H54 (cell line): ENCODE measurements around the gene PALLD.

Source experiments
- DNase-seq: peaks from one replicate; pipeline ENCODE4 v3.0.0; 2011; ENCODE audit warnings: low spot score, mixed read lengths; ENCODE audit not compliant: insufficient read length
- FAIRE-seq: peaks from 3 replicates; lab custom pipeline; 2011; peaks lifted over from hg19 to GRCh38; lab: Jason Lieb, UNC
- POLR2A ChIP-seq: IDR thresholded peaks from 2 replicates; pipeline ENCODE4 v1.6.1; 2011; ENCODE audit warnings: low read depth, mild to moderate bottlenecking, low read length

PALLD gene

GRCh38 chr4:168837922-168838321, 341.1 kb downstream of the PALLD start:
- TF ChIP-seq POLR2A = no peak
- FAIRE-seq (no peak), DNase-seq (no peak)

- no peak for DNase-seq
- TF ChIP-seq POLR2A = no peak
- no peak for FAIRE-seq
Measured at GRCh38 chr4:168839758-168840391, 343.0 kb downstream of the PALLD start.

DNA sequence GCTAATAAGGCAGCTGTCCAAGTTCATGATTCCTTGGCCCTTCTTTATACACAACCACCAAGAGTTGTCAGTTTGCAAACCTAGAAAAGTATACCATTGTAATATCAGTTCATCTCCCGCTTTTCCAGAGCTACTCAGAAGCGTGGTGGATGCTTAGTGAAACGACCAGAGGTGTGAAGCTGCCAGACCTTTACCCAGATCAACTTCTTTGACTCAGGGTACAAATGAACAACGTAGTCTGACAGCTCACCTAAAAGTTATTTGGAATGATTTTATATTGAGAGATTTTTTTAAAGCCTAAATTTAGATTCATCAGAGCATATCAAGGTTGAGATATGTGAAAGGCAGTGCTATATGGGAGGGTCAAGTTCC, 343.5 kb downstream of the PALLD start:
- TF ChIP-seq POLR2A = no peak
- FAIRE-seq = no peak
- no peak for DNase-seq

- no peak for TF ChIP-seq POLR2A
- no peak for DNase-seq
- FAIRE-seq = no peak
Measured at GRCh38 chr4:168841000-168841671, 344.3 kb downstream of the PALLD start.

GRCh38 chr4:168841672-168842019, 344.8 kb downstream of the PALLD start:
- no peak for TF ChIP-seq POLR2A
- no peak for FAIRE-seq
- DNase-seq = no peak

DNA sequence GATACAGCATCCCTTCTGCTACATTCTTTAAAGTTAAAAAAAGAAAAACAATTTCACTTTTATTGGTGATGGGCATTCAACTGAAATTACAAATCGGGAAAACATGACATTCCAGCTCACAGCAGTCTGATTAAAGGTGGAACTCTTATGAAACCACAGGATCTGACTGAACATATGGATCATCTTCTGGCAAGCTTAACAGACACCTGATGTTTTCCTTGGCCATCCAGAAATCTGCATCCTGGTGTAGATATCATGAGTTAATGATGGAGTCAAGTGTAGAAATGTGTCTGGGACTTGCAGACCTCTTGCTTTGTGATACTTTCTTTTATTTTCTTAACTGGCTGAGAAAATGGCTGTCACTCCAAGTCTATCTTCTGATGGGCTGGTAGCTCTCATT, 345.3 kb downstream of the PALLD start:
- FAIRE-seq = no peak
- TF ChIP-seq POLR2A = no peak
- no peak for DNase-seq

GRCh38 chr4:168843635-168844034, 346.8 kb downstream of the PALLD start:
- FAIRE-seq (no peak), DNase-seq (no peak)
- TF ChIP-seq POLR2A = no peak

DNA sequence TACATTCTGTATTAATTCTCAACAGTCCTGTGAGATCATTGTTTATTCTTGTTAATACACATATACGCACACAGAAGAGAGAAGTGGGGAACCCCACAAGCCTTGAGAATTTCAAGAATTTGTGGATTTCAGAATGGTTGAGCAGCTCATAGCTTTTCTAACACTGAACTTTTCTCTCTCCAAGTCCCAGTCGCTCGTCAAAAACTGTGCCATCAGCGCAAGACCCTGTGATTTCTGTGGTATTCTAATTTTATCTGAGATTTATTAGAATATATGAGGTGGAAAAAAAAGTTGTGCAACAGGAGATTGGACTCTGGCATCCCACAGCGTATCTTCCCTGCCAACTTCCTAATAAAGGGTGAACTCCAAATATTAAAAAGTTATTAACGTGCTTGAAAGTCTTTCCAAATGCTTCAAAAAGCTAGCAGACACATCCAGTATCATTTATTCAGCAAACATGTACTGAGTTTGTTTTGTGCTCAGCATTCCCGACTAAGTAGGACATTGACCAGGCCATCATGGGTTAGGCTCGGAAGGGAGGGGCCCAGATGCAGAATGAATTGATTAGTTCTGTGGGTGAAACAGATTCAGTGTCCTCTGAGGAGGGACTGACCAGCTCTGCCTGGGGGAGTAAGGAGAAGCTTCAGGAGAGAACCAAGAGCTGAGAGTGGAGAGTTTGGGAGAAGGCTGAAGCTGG, 347.6 kb downstream of the PALLD start:
- FAIRE-seq (no peak), DNase-seq (no peak)
- no peak for TF ChIP-seq POLR2A

DNA sequence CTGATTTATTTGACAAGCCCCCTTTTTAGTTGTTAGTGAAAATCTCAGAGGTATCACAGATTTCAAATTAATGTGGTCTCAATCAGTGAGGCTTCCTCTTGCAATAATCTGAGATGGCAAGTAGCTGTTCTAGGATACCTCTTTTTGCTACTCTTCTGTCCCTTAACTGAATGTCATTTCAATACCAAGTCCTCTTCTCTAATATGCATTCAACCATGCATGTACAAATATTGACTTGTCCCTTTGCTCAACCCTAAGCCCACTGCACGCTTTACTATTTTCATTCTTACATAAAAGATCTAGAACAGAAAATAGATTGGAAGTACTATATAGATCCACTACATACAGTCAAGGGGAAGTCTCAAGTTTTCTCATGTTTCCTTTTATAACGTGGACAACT, 349.0 kb downstream of the PALLD start:
- TF ChIP-seq POLR2A = no peak
- FAIRE-seq = no peak
- no peak for DNase-seq

DNA sequence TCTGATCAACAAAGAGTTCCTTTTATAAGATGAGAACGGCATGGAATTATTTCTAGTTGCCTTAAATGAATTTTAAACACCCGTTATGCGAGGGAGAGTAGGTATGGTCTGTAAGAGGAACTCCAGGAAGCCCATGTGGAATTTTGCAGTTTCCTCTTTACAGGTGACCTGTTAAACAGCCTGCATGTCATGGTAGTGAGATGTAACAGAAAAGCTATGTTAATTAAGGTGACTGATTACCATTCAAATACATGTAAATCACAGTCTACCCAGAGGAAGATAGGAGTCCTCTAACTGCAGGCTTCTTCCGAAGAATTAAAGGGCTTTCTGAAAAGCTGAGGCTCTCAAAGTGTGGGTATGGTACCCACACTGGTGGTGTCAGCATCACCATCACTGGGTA, 349.6 kb downstream of the PALLD start:
- no peak for FAIRE-seq
- TF ChIP-seq POLR2A = no peak
- DNase-seq = no peak

DNA sequence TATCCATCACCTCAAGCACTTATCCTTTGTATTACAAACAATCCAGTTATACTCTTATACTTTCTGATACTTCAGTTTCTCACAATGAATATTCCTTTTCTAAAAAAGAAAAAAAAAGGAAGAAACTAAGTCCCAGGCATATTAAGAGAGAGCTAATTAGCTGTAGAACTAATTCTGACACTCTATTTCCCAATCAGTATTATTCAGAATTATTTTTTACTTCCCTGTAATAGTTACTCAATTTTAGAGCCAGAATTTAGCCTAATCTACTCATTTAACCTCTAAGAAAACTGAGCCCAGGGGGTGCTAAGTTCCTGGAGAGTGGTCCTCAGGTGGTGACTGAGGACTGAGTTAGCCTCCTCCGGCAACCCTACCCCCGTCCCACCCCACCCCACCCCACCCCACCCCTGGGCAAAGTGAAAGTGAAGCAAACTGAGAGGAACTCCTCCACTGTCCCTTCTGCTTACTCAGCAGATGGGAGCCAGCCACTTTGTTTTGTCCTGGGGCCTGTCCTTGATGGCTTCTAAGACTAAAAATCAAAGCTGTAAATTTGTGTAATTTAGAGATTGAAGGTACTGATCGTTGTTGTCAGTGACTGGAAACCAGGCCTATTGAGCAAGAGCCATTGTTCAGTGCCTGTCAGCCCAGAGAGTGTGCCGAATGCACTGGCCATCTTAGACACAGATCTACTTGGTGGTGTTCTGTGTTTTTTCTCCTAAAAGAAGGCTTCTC, 351.1 kb downstream of the PALLD start:
- no peak for DNase-seq
- no peak for FAIRE-seq
- no peak for TF ChIP-seq POLR2A

DNA sequence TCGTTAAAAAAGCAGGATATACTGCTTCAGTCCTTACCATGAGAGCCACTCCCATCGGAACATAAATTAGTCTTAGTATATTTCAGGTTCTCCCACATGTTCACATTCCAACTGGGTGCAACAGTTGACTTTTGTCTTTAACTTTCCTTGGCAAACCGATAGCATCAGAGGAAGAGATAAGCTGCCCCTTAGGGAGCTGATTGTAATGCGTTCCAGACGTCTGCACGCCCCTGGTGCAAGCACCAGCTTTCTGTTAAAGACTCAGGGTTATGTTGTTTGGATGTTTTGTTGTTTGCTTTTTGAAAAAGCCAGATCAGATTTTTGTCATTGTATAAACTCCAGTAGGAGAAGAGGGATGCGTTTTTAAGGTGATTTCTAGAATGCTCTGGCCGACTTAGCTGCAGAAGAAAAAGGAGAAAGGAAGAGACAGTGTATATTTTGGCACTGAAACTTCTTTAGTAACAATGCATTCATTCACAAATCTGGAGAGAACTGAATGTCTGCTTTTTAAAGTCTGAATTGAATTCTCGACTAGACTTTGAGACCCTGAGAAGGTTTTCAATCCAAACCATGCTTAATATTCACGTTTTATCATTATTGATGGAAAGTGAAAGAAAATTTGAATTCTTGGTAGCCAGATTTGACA, 352.3 kb downstream of the PALLD start:
- TF ChIP-seq POLR2A = no peak
- no peak for DNase-seq
- no peak for FAIRE-seq

DNA sequence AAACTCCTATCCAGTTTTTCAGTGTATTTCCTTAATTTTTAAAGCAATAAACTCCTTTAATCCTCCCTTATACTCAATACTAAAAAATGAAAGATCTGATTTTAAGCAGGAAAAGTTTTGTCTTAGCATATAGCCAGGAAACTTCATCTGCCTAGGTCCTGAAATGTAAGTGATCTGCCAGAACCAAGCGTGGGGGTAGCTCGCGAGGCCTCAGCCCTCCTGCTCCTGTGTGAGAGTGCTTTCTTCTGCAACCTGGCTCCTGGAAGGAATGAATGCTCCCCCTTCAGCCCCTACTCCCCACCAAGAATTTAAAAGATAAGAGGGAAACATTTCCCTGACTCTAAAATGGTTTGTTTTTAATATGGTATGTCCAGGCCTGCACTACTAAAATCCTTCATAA, 353.1 kb downstream of the PALLD start:
- DNase-seq (no peak), FAIRE-seq (no peak)
- TF ChIP-seq POLR2A = no peak

DNA sequence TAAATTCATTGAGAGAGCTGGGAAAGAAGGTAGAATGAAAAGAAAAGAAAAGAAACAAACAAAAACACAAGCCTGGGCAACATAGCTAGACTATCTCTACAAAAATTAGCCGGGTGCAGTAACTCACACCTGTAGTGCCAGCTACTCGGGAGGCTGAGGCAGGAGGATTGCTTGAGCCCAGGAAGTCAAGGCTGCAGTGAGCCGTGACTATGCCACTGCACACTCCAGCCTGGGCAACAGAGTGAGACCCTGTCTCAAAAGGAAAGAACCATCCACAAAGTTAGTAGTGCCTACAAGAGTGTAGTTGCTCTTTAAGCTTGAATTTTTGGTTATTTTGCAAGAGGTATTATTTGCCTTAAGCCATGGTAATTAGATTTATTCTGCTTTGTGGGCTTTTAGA, 355.5 kb downstream of the PALLD start:
- FAIRE-seq = no peak
- DNase-seq = no peak
- no peak for TF ChIP-seq POLR2A
